WERI-Rb-1 (cell line): ENCODE measurements around the gene DEXI.

Source experiments
- DNase-seq: peaks from one replicate; pipeline ENCODE4 v3.0.0-alpha.2; 2020
- H3K27ac ChIP-seq: fragments of 250-450 bp; sonication (Bioruptor Pico); 2 replicates; pipeline ENCODE4 v1.5.1; 2020; ENCODE audit warnings: mild to moderate bottlenecking, moderate library complexity
- H3K27me3 ChIP-seq: fragments of 250-450 bp; sonication (Bioruptor Pico); 2 replicates; pipeline ENCODE4 v1.5.1; 2021; ENCODE audit warnings: mild to moderate bottlenecking, low read depth, moderate library complexity; ENCODE audit not compliant: insufficient read depth, severe bottlenecking
- H3K36me3 ChIP-seq: fragments of 250-450 bp; sonication (Bioruptor Pico); 2 replicates; pipeline ENCODE4 v1.5.1; 2020; ENCODE audit warnings: mild to moderate bottlenecking, moderate library complexity
- H3K4me3 ChIP-seq: 2 replicates; pipeline ENCODE4 v1.5.1; 2011; ENCODE audit warnings: low read depth, mild to moderate bottlenecking, control low read depth, low read length
- H3K9me3 ChIP-seq: fragments of 250-450 bp; sonication (Bioruptor Pico); 2 replicates; pipeline ENCODE4 v1.5.1; 2021; ENCODE audit warnings: mild to moderate bottlenecking, moderate library complexity; ENCODE audit not compliant: severe bottlenecking
- CTCF ChIP-seq: IDR thresholded peaks from 2 replicates; pipeline ENCODE4 v1.5.1; 2011; ENCODE audit warnings: low read depth, mild to moderate bottlenecking, control low read depth, inconsistent platforms, low read length

Gene DEXI

GRCh38 chr16:10980813-10981212, 38.5 kb upstream of the DEXI start:
- Histone ChIP-seq H3K9me3 (no peaks in the 10 kb centered on the region), H3K36me3 (peaks cover 17% of the 10 kb centered on the region), H3K27me3 (no peaks in the 10 kb centered on the region), H3K4me3 (no peak overlapping the region), H3K27ac (no peak overlapping the region)
- TF ChIP-seq CTCF: no peak
- no peak for DNase-seq

GRCh38 chr16:10979717-10980601, 37.7 kb upstream of the DEXI start:
- Histone ChIP-seq H3K36me3 (peaks cover 17% of the 10 kb centered on the region), H3K9me3 (no peaks in the 10 kb centered on the region), H3K27me3 (no peaks in the 10 kb centered on the region), H3K4me3 (no peak overlapping the region), H3K27ac (no peak overlapping the region)
- DNase-seq: no peak
- TF ChIP-seq CTCF: no peak

GRCh38 chr16:10978871-10979446, 36.7 kb upstream of the DEXI start:
- Histone ChIP-seq H3K36me3 (peaks cover 22% of the 10 kb centered on the region), H3K27ac (no peak overlapping the region), H3K27me3 (no peaks in the 10 kb centered on the region), H3K9me3 (no peaks in the 10 kb centered on the region), H3K4me3 (no peak overlapping the region)
- no peak for DNase-seq
- TF ChIP-seq CTCF: no peak

GRCh38 chr16:10978124-10978523, 35.9 kb upstream of the DEXI start:
- no peak for TF ChIP-seq CTCF
- H3K27ac ChIP-seq: no peak overlapping the region
- H3K27me3 ChIP-seq: no peaks in the 10 kb centered on the region
- DNase-seq: no peak
- peaks cover 25% of the 10 kb centered on the region for H3K36me3 ChIP-seq
- no peak overlapping the region for H3K4me3 ChIP-seq
- H3K9me3 ChIP-seq: no peaks in the 10 kb centered on the region

- TF ChIP-seq CTCF: no peak
- Histone ChIP-seq H3K36me3 (peaks cover 38% of the 10 kb centered on the region), H3K4me3 (no peak overlapping the region), H3K9me3 (no peaks in the 10 kb centered on the region), H3K27me3 (no peaks in the 10 kb centered on the region), H3K27ac (no peak overlapping the region)
- peak; percentile 13 for DNase-seq
These were observed 34.4 kb upstream of the DEXI start for GRCh38 chr16:10976634-10977033.
